Measurements from ENCODE around the gene EFNA3. TPM values are rescaled to one million over a fixed set of nuclear protein-coding genes. Genes with fewer than 3 reads are reported as not detected.

The EFNA3 gene
- 13.3 and 15.9 TPM in 2 replicates for polyA plus RNA-seq (2014; cell fraction: cytosol; rRNA removed)
- polyA plus RNA-seq (2014; cell fraction: nucleus; rRNA removed) = 10.2 and 10.5 TPM in 2 replicates

GRCh38 chr1:155078469-155079209 lies at the start of gene EFNA3:
Gene EFNA3 (plus strand): TSS chr1:155078837. CDS start chr1:155078942, 105 bp downstream.
- DNase-seq (ENCODE audit: low spot score) = peak; percentile 75

- DNase-seq (ENCODE audit: low spot score) = no peak
Observed at GRCh38 chr1:155029513-155030242, 49.0 kb upstream of the EFNA3 start.

- DNase-seq (ENCODE audit: low spot score) = no peak
Observed at GRCh38 chr1:155030243-155030795, 48.3 kb upstream of the EFNA3 start.

GRCh38 chr1:155030899-155031298 lies 47.7 kb upstream of the EFNA3 start:
- DNase-seq (ENCODE audit: low spot score) = no peak

GRCh38 chr1:155032886-155033285 lies 45.8 kb upstream of the EFNA3 start:
- DNase-seq (ENCODE audit: low spot score) = no peak

GRCh38 chr1:155033524-155033923 lies 45.1 kb upstream of the EFNA3 start, which contains the start of the genes DCST1 and DCST2:
Gene DCST1 (plus strand): TSS chr1:155033824. CDS start chr1:155034037, 213 bp downstream.
Gene DCST2 (minus strand): TSS chr1:155033781. CDS start chr1:155033701, 80 bp downstream.
- DNase-seq (ENCODE audit: low spot score) = no peak

- DNase-seq (ENCODE audit: low spot score) = no peak
Observed at GRCh38 chr1:155034318-155035208, 44.1 kb upstream of the EFNA3 start.

- no peak for DNase-seq (ENCODE audit: low spot score)
Observed at GRCh38 chr1:155035936-155036335, 42.7 kb upstream of the EFNA3 start.

GRCh38 chr1:155037043-155037442 lies 41.6 kb upstream of the EFNA3 start:
- no peak for DNase-seq (ENCODE audit: low spot score)

GRCh38 chr1:155037851-155038441 lies 40.7 kb upstream of the EFNA3 start:
- DNase-seq (ENCODE audit: low spot score) = no peak

GRCh38 chr1:155038602-155039307 lies 39.9 kb upstream of the EFNA3 start:
- no peak for DNase-seq (ENCODE audit: low spot score)

- DNase-seq (ENCODE audit: low spot score) = no peak
Observed at GRCh38 chr1:155039308-155039669, 39.3 kb upstream of the EFNA3 start.

GRCh38 chr1:155040358-155041093 lies 38.1 kb upstream of the EFNA3 start:
- DNase-seq (ENCODE audit: low spot score) = peak; percentile 51

- DNase-seq (ENCODE audit: low spot score) = no peak
Observed at GRCh38 chr1:155042789-155043188, 35.8 kb upstream of the EFNA3 start.

- DNase-seq (ENCODE audit: low spot score) = no peak
Observed at GRCh38 chr1:155043301-155043702, 35.3 kb upstream of the EFNA3 start.

- no peak for DNase-seq (ENCODE audit: low spot score)
Observed at GRCh38 chr1:155043793-155044192, 34.8 kb upstream of the EFNA3 start.

GRCh38 chr1:155044365-155044764 lies 34.3 kb upstream of the EFNA3 start:
- DNase-seq (ENCODE audit: low spot score) = no peak

GRCh38 chr1:155044812-155045657 lies 33.6 kb upstream of the EFNA3 start:
- peak; percentile 86 for DNase-seq (ENCODE audit: low spot score)

Measured in SK-N-DZ (cell line).